ENCODE data around the gene RRM1.

Gene RRM1

DNA sequence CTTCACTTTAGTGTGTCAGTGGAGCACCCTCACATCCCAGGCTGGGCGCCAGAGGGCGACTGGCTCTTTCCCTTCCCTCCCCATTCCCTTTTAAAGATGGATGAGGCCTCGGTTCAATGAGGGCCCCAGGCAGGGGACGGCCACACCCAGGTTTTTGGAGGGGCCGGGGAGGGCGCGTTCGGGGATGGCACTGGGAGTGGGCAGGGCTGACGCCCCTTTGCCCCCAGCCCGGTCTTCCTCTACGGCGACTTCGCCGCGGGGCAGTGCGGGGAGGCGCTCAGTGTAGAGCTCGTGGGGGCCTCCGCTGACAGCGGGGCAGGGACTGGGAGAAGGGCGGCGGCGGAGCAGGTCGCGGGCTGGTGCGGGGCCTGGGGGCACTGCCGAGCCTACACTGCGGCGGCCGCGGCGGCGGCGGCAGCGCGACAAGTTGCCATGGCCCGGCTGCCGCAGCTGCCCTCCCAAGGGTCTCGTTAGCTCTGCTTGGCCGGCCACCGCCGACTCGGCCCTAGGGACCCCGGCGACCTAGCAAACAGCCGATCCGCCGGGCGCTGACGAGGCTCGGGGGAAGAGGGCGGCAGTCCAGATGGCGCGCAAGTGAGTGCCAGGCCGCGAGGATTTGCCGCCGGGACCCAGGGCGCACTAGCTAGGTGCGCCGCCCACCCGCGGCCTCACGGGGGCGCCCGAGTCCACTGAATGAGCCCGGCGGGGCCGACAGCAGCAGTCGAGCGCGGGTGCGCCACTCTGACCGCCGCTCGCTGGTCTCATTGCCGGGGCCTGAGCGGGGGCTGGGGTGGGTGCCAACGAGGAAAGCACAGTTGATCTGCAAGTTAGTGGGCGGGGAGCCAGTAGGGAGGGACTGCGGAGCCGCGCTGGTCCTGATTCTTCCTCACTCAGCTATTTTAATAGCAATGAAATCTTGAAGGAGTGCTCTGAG is 92.7 kb downstream of the RRM1 start:
- DNase-seq (ENCODE audit: low read depth), result peak; percentile 87

Data from EH (cell line).